Measurements from ENCODE around the gene C2CD2L.

DNA sequence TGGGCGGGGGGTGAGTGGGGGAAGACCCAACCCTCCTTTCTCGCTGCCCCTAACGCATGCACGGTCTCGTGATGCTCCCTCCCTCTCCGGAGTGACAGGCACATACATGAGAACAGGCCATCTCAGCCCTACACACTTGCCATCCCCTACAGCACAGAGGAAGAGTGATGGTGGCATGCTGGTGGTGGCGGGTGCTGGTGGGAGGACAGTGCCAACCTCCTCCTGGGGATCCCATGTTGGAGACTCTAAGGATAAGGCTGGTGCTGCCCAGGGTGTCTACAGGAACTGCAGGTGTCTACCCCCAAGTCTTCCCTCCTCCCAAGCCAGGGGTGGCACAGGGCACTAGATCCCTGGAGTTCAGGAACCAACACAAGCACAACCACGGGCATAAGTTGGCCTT is 54.7 kb downstream of the C2CD2L start:
- TF ChIP-seq, protein P1, sequence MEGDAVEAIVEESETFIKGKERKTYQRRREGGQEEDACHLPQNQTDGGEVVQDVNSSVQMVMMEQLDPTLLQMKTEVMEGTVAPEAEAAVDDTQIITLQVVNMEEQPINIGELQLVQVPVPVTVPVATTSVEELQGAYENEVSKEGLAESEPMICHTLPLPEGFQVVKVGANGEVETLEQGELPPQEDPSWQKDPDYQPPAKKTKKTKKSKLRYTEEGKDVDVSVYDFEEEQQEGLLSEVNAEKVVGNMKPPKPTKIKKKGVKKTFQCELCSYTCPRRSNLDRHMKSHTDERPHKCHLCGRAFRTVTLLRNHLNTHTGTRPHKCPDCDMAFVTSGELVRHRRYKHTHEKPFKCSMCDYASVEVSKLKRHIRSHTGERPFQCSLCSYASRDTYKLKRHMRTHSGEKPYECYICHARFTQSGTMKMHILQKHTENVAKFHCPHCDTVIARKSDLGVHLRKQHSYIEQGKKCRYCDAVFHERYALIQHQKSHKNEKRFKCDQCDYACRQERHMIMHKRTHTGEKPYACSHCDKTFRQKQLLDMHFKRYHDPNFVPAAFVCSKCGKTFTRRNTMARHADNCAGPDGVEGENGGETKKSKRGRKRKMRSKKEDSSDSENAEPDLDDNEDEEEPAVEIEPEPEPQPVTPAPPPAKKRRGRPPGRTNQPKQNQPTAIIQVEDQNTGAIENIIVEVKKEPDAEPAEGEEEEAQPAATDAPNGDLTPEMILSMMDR (IDR thresholded peaks at IDR 0.05; ENCODE audit: insufficient read depth, low read length) = no peak
- TF ChIP-seq POLR2AphosphoS5 (IDR thresholded peaks at IDR 0.05; ENCODE audit: low read depth) = no peak
- no peak for TF ChIP-seq SPI1 (IDR thresholded peaks at IDR 0.05; ENCODE audit: borderline replicate concordance, low read depth)
- no peak for TF ChIP-seq REST (IDR thresholded peaks at IDR 0.05; ENCODE audit: insufficient replicate concordance, low read depth)

Data from HL-60 (cell line).